SH-SY5Y (cell line): ENCODE data around the gene LANCL3.
"Not testable (repeated sequence)": the region's sequence is repeated elsewhere in the genome, so short reads cannot be mapped to it uniquely, and the experiment has no call there.

Experiments
- GATA2 ChIP-seq: IDR thresholded peaks from 2 replicates; pipeline ENCODE4 v1.6.1; 2011; ENCODE audit warnings: mild to moderate bottlenecking, low read depth, low read length
- GATA3 ChIP-seq: IDR thresholded peaks from 2 replicates; pipeline ENCODE4 v1.6.1; 2011; ENCODE audit warnings: low read depth, mild to moderate bottlenecking, low read length, moderate library complexity

Gene LANCL3

GRCh38 chrX:37571426-37572107 is at the start of gene LANCL3:
LANCL3 (plus strand) TSS chrX:37571661; CDS start chrX:37571871, 210 bp downstream.
- TF ChIP-seq GATA2, GATA3: not testable (repeated sequence)

- TF ChIP-seq GATA2 (no peak), GATA3 (no peak)
Measured at GRCh38 chrX:37541991-37542390, 29.5 kb upstream of the LANCL3 start.

- TF ChIP-seq GATA3 = no peak
- no peak for TF ChIP-seq GATA2
Measured at GRCh38 chrX:37542791-37543190, 28.7 kb upstream of the LANCL3 start.

GRCh38 chrX:37543324-37543723 is 28.1 kb upstream of the LANCL3 start:
- TF ChIP-seq GATA2 = no peak
- TF ChIP-seq GATA3 = no peak

GRCh38 chrX:37545066-37545465 is 26.4 kb upstream of the LANCL3 start:
- TF ChIP-seq GATA3 (no peak), GATA2 (no peak)

GRCh38 chrX:37553476-37553875 is 18.0 kb upstream of the LANCL3 start:
- TF ChIP-seq GATA3 = no peak
- TF ChIP-seq GATA2 = no peak

- no peak for TF ChIP-seq GATA2
- TF ChIP-seq GATA3 = no peak
Measured at GRCh38 chrX:37578045-37578444, 6.6 kb downstream of the LANCL3 start.

- TF ChIP-seq GATA2 = no peak
- no peak for TF ChIP-seq GATA3
Measured at GRCh38 chrX:37580080-37580479, 8.6 kb downstream of the LANCL3 start.

GRCh38 chrX:37590047-37590446 is 18.6 kb downstream of the LANCL3 start:
- TF ChIP-seq GATA2 = no peak

- TF ChIP-seq GATA2 (no peak), GATA3 (no peak)
Measured at GRCh38 chrX:37594755-37595382, 23.4 kb downstream of the LANCL3 start.

- TF ChIP-seq GATA2 = no peak
- TF ChIP-seq GATA3 = no peak
Measured at GRCh38 chrX:37599729-37600128, 28.3 kb downstream of the LANCL3 start.

GRCh38 chrX:37603938-37604409 is 32.5 kb downstream of the LANCL3 start:
- TF ChIP-seq GATA3 (no peak), GATA2 (no peak)

GRCh38 chrX:37607243-37607642 is 35.8 kb downstream of the LANCL3 start:
- TF ChIP-seq GATA3 (no peak), GATA2 (no peak)

GRCh38 chrX:37608156-37608555 is 36.7 kb downstream of the LANCL3 start:
- no peak for TF ChIP-seq GATA3
- no peak for TF ChIP-seq GATA2

- TF ChIP-seq GATA3 (no peak), GATA2 (no peak)
Measured at GRCh38 chrX:37609727-37610126, 38.3 kb downstream of the LANCL3 start.
